ENCODE data around the gene KDM4C.
"Not testable (repeated sequence)": the region's sequence is repeated elsewhere in the genome, so short reads cannot be mapped to it uniquely, and the experiment has no call there.

The KDM4C gene

GRCh38 chr9:6763244-6763643 lies 5.5 kb downstream of the KDM4C start:
- no peak overlapping the region for H3K4me3 ChIP-seq (ENCODE audit: control insufficient read depth, low read depth, low read length)
- no peak for DNase-seq (ENCODE audit: low read depth)
- TF ChIP-seq CTCF (conservative IDR thresholded peaks at IDR 0.05; ENCODE audit: control insufficient read depth, insufficient read depth, low read depth, low read length), result no peak

- no peak for DNase-seq (ENCODE audit: low read depth)
- TF ChIP-seq CTCF (conservative IDR thresholded peaks at IDR 0.05; ENCODE audit: control insufficient read depth, insufficient read depth, low read depth, low read length), result no peak
- H3K4me3 ChIP-seq (ENCODE audit: control insufficient read depth, low read depth, low read length), result no peak overlapping the region
These were observed 6.2 kb downstream of the KDM4C start for GRCh38 chr9:6764011-6764410.

- H3K4me3 ChIP-seq (ENCODE audit: control insufficient read depth, low read depth, low read length), result no peak overlapping the region
- TF ChIP-seq CTCF (conservative IDR thresholded peaks at IDR 0.05; ENCODE audit: control insufficient read depth, insufficient read depth, low read depth, low read length), result no peak
- DNase-seq (ENCODE audit: low read depth), result no peak
These were observed 6.8 kb downstream of the KDM4C start for GRCh38 chr9:6764523-6764922.

- no peak for TF ChIP-seq CTCF (conservative IDR thresholded peaks at IDR 0.05; ENCODE audit: control insufficient read depth, insufficient read depth, low read depth, low read length)
- H3K4me3 ChIP-seq (ENCODE audit: control insufficient read depth, low read depth, low read length), result no peak overlapping the region
- no peak for DNase-seq (ENCODE audit: low read depth)
These were observed 7.2 kb downstream of the KDM4C start for GRCh38 chr9:6764950-6765349.

- H3K4me3 ChIP-seq (ENCODE audit: control insufficient read depth, low read depth, low read length), result no peak overlapping the region
- no peak for TF ChIP-seq CTCF (conservative IDR thresholded peaks at IDR 0.05; ENCODE audit: control insufficient read depth, insufficient read depth, low read depth, low read length)
- DNase-seq (ENCODE audit: low read depth), result no peak
These were observed 7.6 kb downstream of the KDM4C start for GRCh38 chr9:6765396-6765795.

GRCh38 chr9:6766606-6767005 lies 8.8 kb downstream of the KDM4C start:
- H3K4me3 ChIP-seq (ENCODE audit: control insufficient read depth, low read depth, low read length), result no peak overlapping the region
- no peak for TF ChIP-seq CTCF (conservative IDR thresholded peaks at IDR 0.05; ENCODE audit: control insufficient read depth, insufficient read depth, low read depth, low read length)
- DNase-seq (ENCODE audit: low read depth), result no peak

- H3K4me3 ChIP-seq (ENCODE audit: control insufficient read depth, low read depth, low read length); DNase-seq (ENCODE audit: low read depth): not testable (repeated sequence)
These were observed 10.8 kb downstream of the KDM4C start for GRCh38 chr9:6768587-6768986.

All from fibroblast of mammary gland (primary cell).